ENCODE data around the gene RPGR.

- no peak for TF ChIP-seq CTCF (conservative IDR thresholded peaks at IDR 0.05; ENCODE audit: low read length)
- no peak for TF ChIP-seq EZH2phosphoT487 (IDR thresholded peaks at IDR 0.05; ENCODE audit: borderline replicate concordance, low read depth, low read length)
These were observed 90.3 kb downstream of the RPGR start for GRCh38 chrX:38236901-38237615.
